Choroid plexus epithelial cell (primary cell): ENCODE results near the gene DHRS1.

Source experiments
- DNase-seq: peaks from one replicate; pipeline ENCODE4 v3.0.0-alpha.2; 2010; ENCODE audit warnings: low read depth
- H3K4me3 ChIP-seq: 2 replicates; pipeline ENCODE4 v1.5.1; 2011; ENCODE audit warnings: low read depth, mild to moderate bottlenecking, control low read depth, low read length, moderate library complexity
- CTCF ChIP-seq: conservative IDR thresholded peaks from 2 replicates; pipeline ENCODE4 v1.5.1; 2011; ENCODE audit warnings: low read depth, mild to moderate bottlenecking, control low read depth, inconsistent platforms, low read length, moderate library complexity

DHRS1 gene

GRCh38 chr14:24327303-24327702 lies 27.7 kb upstream of the DHRS1 start:
- DNase-seq, result no peak
- no peak for TF ChIP-seq CTCF
- no peak overlapping the region for H3K4me3 ChIP-seq

GRCh38 chr14:24325963-24326362 lies 26.4 kb upstream of the DHRS1 start:
- DNase-seq, result no peak
- no peak for TF ChIP-seq CTCF
- H3K4me3 ChIP-seq, result no peak overlapping the region

- H3K4me3 ChIP-seq, result no peak overlapping the region
- no peak for TF ChIP-seq CTCF
- no peak for DNase-seq
Observed at GRCh38 chr14:24325041-24325530, 25.5 kb upstream of the DHRS1 start.

GRCh38 chr14:24324024-24324423 lies 24.4 kb upstream of the DHRS1 start:
- no peak for TF ChIP-seq CTCF
- DNase-seq, result no peak
- H3K4me3 ChIP-seq, result no peak overlapping the region

- H3K4me3 ChIP-seq, result no peak overlapping the region
- DNase-seq, result no peak
- no peak for TF ChIP-seq CTCF
Observed at GRCh38 chr14:24323341-24323740, 23.8 kb upstream of the DHRS1 start.

GRCh38 chr14:24322672-24323071 lies 23.1 kb upstream of the DHRS1 start:
- no peak for DNase-seq
- no peak for TF ChIP-seq CTCF
- no peak overlapping the region for H3K4me3 ChIP-seq

- TF ChIP-seq CTCF, result no peak
- no peak overlapping the region for H3K4me3 ChIP-seq
- DNase-seq, result peak; percentile 40
Observed at GRCh38 chr14:24321212-24321975, 21.8 kb upstream of the DHRS1 start.
